ENCODE measurements around the gene RNASE8.
A peak's percentile ranks its signal among the peaks of the same experiment; 100 is the strongest.

Gene RNASE8

GRCh38 chr14:21072031-21072473, 14.4 kb downstream of the RNASE8 start:
- peak overlapping the region; percentile 69; the same call in 1 of the 2 replicates for H3K4me2 ChIP-seq
- H3K9ac ChIP-seq, result peak overlapping the region; percentile 50; the same call in 1 of the 2 replicates
- no peaks in the 10 kb centered on the region for H3K79me2 ChIP-seq (ENCODE audit: insufficient read depth, low read depth)
- H3K4me3 ChIP-seq (IDR thresholded peaks at IDR 0.05; ENCODE audit: insufficient read depth, low read depth, low read length), result no peak overlapping the region
- H4K20me1 ChIP-seq (ENCODE audit: insufficient read depth), result no peaks in the 10 kb centered on the region
- peak overlapping the region; percentile 46; the same call in 1 of the 2 replicates for H3K27ac ChIP-seq
- H3K4me1 ChIP-seq (ENCODE audit: low read depth, poor library complexity, severe bottlenecking), result peaks cover 8% of the 10 kb centered on the region
- H3K36me3 ChIP-seq (ENCODE audit: insufficient read depth), result no peaks in the 10 kb centered on the region
- peak overlapping the region; percentile 75 for H2AFZ ChIP-seq (ENCODE audit: low read depth)
- no peak for TF ChIP-seq CTCF (conservative IDR thresholded peaks at IDR 0.05; ENCODE audit: low read depth, low read length)
- H3K27me3 ChIP-seq (ENCODE audit: insufficient read depth, low read depth), result no peaks in the 10 kb centered on the region

GRCh38 chr14:21072781-21073339, 15.2 kb downstream of the RNASE8 start:
- Histone ChIP-seq H3K27ac (no peak overlapping the region), H3K79me2 (ENCODE audit: insufficient read depth, low read depth) (no peaks in the 10 kb centered on the region), H3K9ac (no peak overlapping the region), H3K4me3 (IDR thresholded peaks at IDR 0.05; ENCODE audit: insufficient read depth, low read depth, low read length) (no peak overlapping the region), H4K20me1 (ENCODE audit: insufficient read depth) (no peaks in the 10 kb centered on the region), H3K27me3 (ENCODE audit: insufficient read depth, low read depth) (no peaks in the 10 kb centered on the region), H2AFZ (ENCODE audit: low read depth) (no peak overlapping the region), H3K4me2 (no peak overlapping the region), H3K4me1 (ENCODE audit: low read depth, poor library complexity, severe bottlenecking) (peaks cover 8% of the 10 kb centered on the region), H3K36me3 (ENCODE audit: insufficient read depth) (no peaks in the 10 kb centered on the region)
- TF ChIP-seq CTCF (conservative IDR thresholded peaks at IDR 0.05; ENCODE audit: low read depth, low read length), result no peak

- Histone ChIP-seq H3K27ac (no peak overlapping the region), H3K9ac (no peak overlapping the region), H3K4me1 (ENCODE audit: low read depth, poor library complexity, severe bottlenecking) (peaks cover 8% of the 10 kb centered on the region), H3K27me3 (ENCODE audit: insufficient read depth, low read depth) (no peaks in the 10 kb centered on the region), H4K20me1 (ENCODE audit: insufficient read depth) (no peaks in the 10 kb centered on the region), H3K4me2 (no peak overlapping the region), H2AFZ (ENCODE audit: low read depth) (no peak overlapping the region), H3K4me3 (IDR thresholded peaks at IDR 0.05; ENCODE audit: insufficient read depth, low read depth, low read length) (no peak overlapping the region), H3K79me2 (ENCODE audit: insufficient read depth, low read depth) (no peaks in the 10 kb centered on the region), H3K36me3 (ENCODE audit: insufficient read depth) (no peaks in the 10 kb centered on the region)
- no peak for TF ChIP-seq CTCF (conservative IDR thresholded peaks at IDR 0.05; ENCODE audit: low read depth, low read length)
These were observed 16.3 kb downstream of the RNASE8 start for GRCh38 chr14:21073921-21074320.

- H3K4me3 ChIP-seq (IDR thresholded peaks at IDR 0.05; ENCODE audit: insufficient read depth, low read depth, low read length), result no peak overlapping the region
- H3K36me3 ChIP-seq (ENCODE audit: insufficient read depth), result no peaks in the 10 kb centered on the region
- peaks cover 8% of the 10 kb centered on the region for H3K4me1 ChIP-seq (ENCODE audit: low read depth, poor library complexity, severe bottlenecking)
- no peaks in the 10 kb centered on the region for H4K20me1 ChIP-seq (ENCODE audit: insufficient read depth)
- H3K4me2 ChIP-seq, result no peak overlapping the region
- no peaks in the 10 kb centered on the region for H3K79me2 ChIP-seq (ENCODE audit: insufficient read depth, low read depth)
- TF ChIP-seq CTCF (conservative IDR thresholded peaks at IDR 0.05; ENCODE audit: low read depth, low read length), result no peak
- no peak overlapping the region for H3K27ac ChIP-seq
- no peaks in the 10 kb centered on the region for H3K27me3 ChIP-seq (ENCODE audit: insufficient read depth, low read depth)
- H2AFZ ChIP-seq (ENCODE audit: low read depth), result no peak overlapping the region
- H3K9ac ChIP-seq, result no peak overlapping the region
These were observed 17.0 kb downstream of the RNASE8 start for GRCh38 chr14:21074398-21075272.
